B cell (primary cell): ENCODE data around the gene PJVK. TPM values are rescaled to one million over a fixed set of nuclear protein-coding genes. Genes with fewer than 3 reads are reported as not detected.
A peak's percentile ranks its signal among the peaks of the same experiment; 100 is the strongest.

ENCODE experiments used
- ATAC-seq: fragments of 200-7000 bp; cut with Tn5 transposase; one replicate; pipeline ENCODE4 v1.10.0; 2021; ENCODE audit warnings: low read depth, mild to moderate bottlenecking, moderate number of reproducible peaks, moderate library complexity
- CTCF ChIA-PET: fragments of 350-600 bp; sonication (Branson Sonifier 250); formaldehyde crosslinking; loops from one replicate; lab custom pipeline; 2021; ENCODE audit warnings: antibody characterized with exemption, inconsistent platforms; lab: Charles Lee
- POLR2A ChIA-PET: fragments of 350-600 bp; sonication (Branson Sonifier 250); formaldehyde crosslinking; loops from one replicate; lab custom pipeline; 2021; ENCODE audit warnings: antibody characterized with exemption; lab: Charles Lee
- DNase-seq: peaks from one replicate; pipeline ENCODE4 v3.0.0; 2013
- H2AFZ ChIP-seq: 2 replicates; pipeline ENCODE4 v1.6.1; 2012; ENCODE audit warnings: mild to moderate bottlenecking, low read depth, low read length; ENCODE audit not compliant: insufficient read depth, poor library complexity, severe bottlenecking
- H3K27ac ChIP-seq, 2 donors: 1 replicate in 1 of 2; 2 replicates in 1 of 2; pipeline ENCODE4 v1.5.1; 2012 to 2013; ENCODE audit warnings: low read length in 2 of 2, mild to moderate bottlenecking in 2 of 2, moderate library complexity in 1 of 2
- H3K27me3 ChIP-seq, 4 experiments: fragments of 200-600 bp in 1 of 4; sonication (generic) in 1 of 4; replicated peaks in 1 of 4; 1 replicate in 2 of 4; 2 replicates in 2 of 4; pipeline versions ENCODE4 v1.6.1 to v1.7.0; 2013 to 2016; ENCODE audit warnings: low read length in 3 of 4, mild to moderate bottlenecking in 2 of 4, mixed read lengths in 1 of 4, moderate library complexity in 1 of 4; ENCODE audit not compliant: insufficient read depth in 4 of 4, control insufficient read depth in 3 of 4; ENCODE audit errors: control extremely low read depth in 1 of 4
- H3K36me3 ChIP-seq, 2 experiments: replicated peaks in 1 of 2; 1 replicate in 1 of 2; 2 replicates in 1 of 2; pipeline versions ENCODE4 v1.6.1 to v1.7.1; 2013; ENCODE audit warnings: low read length in 1 of 2; ENCODE audit not compliant: insufficient read depth in 2 of 2, control insufficient read depth in 1 of 2; ENCODE audit errors: control extremely low read depth in 1 of 2, extremely low read depth in 1 of 2
- H3K4me1 ChIP-seq, 2 donors: fragments of 200-600 bp in 1 of 2; sonication (generic) in 1 of 2; 1 replicate in 1 of 2; 2 replicates in 1 of 2; pipeline versions ENCODE4 v1.5.1 to v1.6.1; 2013 to 2017; ENCODE audit warnings: low read length in 2 of 2; ENCODE audit not compliant: control insufficient read depth in 2 of 2, insufficient read depth in 2 of 2
- H3K4me2 ChIP-seq: replicated peaks from 2 replicates; pipeline ENCODE3; 2012; ENCODE audit warnings: mild to moderate bottlenecking, low read depth, low read length; ENCODE audit not compliant: poor library complexity, severe bottlenecking
- H3K4me3 ChIP-seq, 5 experiments: fragments of 200-600 bp in 1 of 5; sonication (generic) in 1 of 5; 1 replicate in 3 of 5; 2 replicates in 2 of 5; pipeline versions ENCODE4 v1.5.1 to v1.7.0; 2011 to 2016; ENCODE audit warnings: low read length in 4 of 5, mild to moderate bottlenecking in 4 of 5, low read depth in 2 of 5, control low read depth in 1 of 5, moderate library complexity in 1 of 5; ENCODE audit not compliant: insufficient read depth in 1 of 5; ENCODE audit errors: control extremely low read depth in 1 of 5, extremely low read depth in 1 of 5
- H3K79me2 ChIP-seq: fragments of 200-600 bp; sonication (generic); one replicate; pipeline ENCODE4 v1.6.0; 2016; ENCODE audit warnings: low read length; ENCODE audit not compliant: control insufficient read depth, insufficient read depth
- H3K9ac ChIP-seq: fragments of 200-600 bp; sonication (generic); 2 replicates; pipeline ENCODE4 v1.6.1; 2017; ENCODE audit warnings: mild to moderate bottlenecking, low read length, moderate library complexity
- H3K9me3 ChIP-seq, 3 donors: one replicate each; pipeline versions ENCODE4 v1.6.1 to v1.7.1; 2013; ENCODE audit warnings: low read length in 2 of 3; ENCODE audit not compliant: control insufficient read depth in 2 of 3, insufficient read depth in 1 of 3; ENCODE audit errors: control extremely low read depth in 1 of 3
- H4K20me1 ChIP-seq: 2 replicates; pipeline ENCODE4 v1.6.0; 2012; ENCODE audit warnings: mild to moderate bottlenecking, low read length; ENCODE audit not compliant: insufficient read depth, control insufficient read depth, poor library complexity, severe bottlenecking
- H3K27ac Mint-ChIP-seq: one replicate; pipeline ENCODE4 v1.8.0; 2021; ENCODE audit warnings: mixed read lengths
- H3K27me3 Mint-ChIP-seq: one replicate; pipeline ENCODE4 v1.8.0; 2021; ENCODE audit warnings: mixed read lengths
- H3K4me1 Mint-ChIP-seq: one replicate; pipeline ENCODE4 v1.8.0; 2021; ENCODE audit warnings: mixed read lengths
- H3K4me3 Mint-ChIP-seq: one replicate; pipeline ENCODE4 v1.8.0; 2021; ENCODE audit warnings: mixed read lengths
- H3K9me3 Mint-ChIP-seq: one replicate; pipeline ENCODE4 v1.8.0; 2022; ENCODE audit warnings: mixed read lengths; ENCODE audit not compliant: insufficient read depth
- CTCF ChIP-seq: fragments of 200-600 bp; IDR thresholded peaks from one replicate; pipeline ENCODE4 v1.8.0; 2022; ENCODE audit warnings: antibody characterized with exemption, mild to moderate bottlenecking
- EZH2 ChIP-seq: IDR thresholded peaks from 2 replicates; pipeline ENCODE4 v1.6.1; 2012; ENCODE audit warnings: borderline replicate concordance, low read depth, mild to moderate bottlenecking, moderate library complexity, low read length; ENCODE audit not compliant: insufficient read depth, poor library complexity, severe bottlenecking
- WGBS: methylation state at CpG from one replicate; pipeline ENCODE4 v1.1.5; 2013; ENCODE audit warnings: missing lambda C conversion rate; ENCODE audit not compliant: insufficient coverage; 5-methylcytosine and 5-hydroxymethylcytosine counted together
- intact Hi-C: fragments of 100-400 bp; cut with micrococcal nuclease; formaldehyde crosslinking; loops from one replicate; pipeline ENCODE4 v1.10.0; 2022
- polyA plus RNA-seq: library from polyadenylated mRNA; depleted of rRNA; stranded (reverse); fragments of >200 nt; gene quantifications from 2 replicates; pipeline ENCODE4 v1.2.3, GENCODE V29; 2012
- total RNA-seq, 2 donors: library from RNA; stranded (reverse); fragments of 120-200 nt in 1 of 2; gene quantifications; 1 replicate in 1 of 2; 2 replicates in 1 of 2; pipeline versions ENCODE4 v1.2.3 to v1.2.4, GENCODE V29; 2013 to 2022

Gene PJVK
- total and polyA plus RNA-seq, 2 donors (not counting 1 experiment from before 2014, with no cell fraction given), result 2.3 to 7.9 TPM

GRCh38 chr2:178477443-178478129 is 26.4 kb downstream of the PJVK start:
- H3K79me2 ChIP-seq, result peaks cover 20% of the 10 kb centered on the region
- POLR2A ChIA-PET, result no interaction called here
- H4K20me1 ChIP-seq, result peaks cover 15% of the 10 kb centered on the region
- H3K4me3 ChIP-seq, result peak overlapping the region; percentile 76 to 100 (median 98)
- Mint-ChIP-seq H3K4me1 (peaks cover 35% of the 10 kb centered on the region), H3K27me3 (no peaks in the 10 kb centered on the region), H3K9me3 (no peaks in the 10 kb centered on the region), H3K27ac (no peak overlapping the region), H3K4me3 (peak overlapping the region; percentile 98)
- H3K27me3 ChIP-seq, result no peaks in the 10 kb centered on the region
- H3K27ac ChIP-seq, result peak overlapping the region; percentile 86 to 90
- ATAC-seq (no peak), DNase-seq (no peak)
- H2AFZ ChIP-seq, result peak overlapping the region; percentile 93
- H3K4me1 ChIP-seq, result peaks cover 30 to 32% of the 10 kb centered on the region in 2 donors
- intact Hi-C loops, result loop anchor here (1.0 to 2.0 kb wide), 3 partner anchors 26 to 64 kb away; partner anchors contain the start of genes PJVK and PRKRA
- H3K9me3 ChIP-seq, result no peaks in the 10 kb centered on the region
- no peaks in the 10 kb centered on the region for H3K36me3 ChIP-seq
- TF ChIP-seq EZH2, result no peak
- no peak for TF ChIP-seq CTCF
- WGBS, result no CpG with 5 or more reads among the region's 3 CpGs
- peak overlapping the region; percentile 92 for H3K9ac ChIP-seq
- H3K4me2 ChIP-seq, result peak overlapping the region; percentile 94
- CTCF ChIA-PET, result no interaction called here

GRCh38 chr2:178478130-178478438 is 26.9 kb downstream of the PJVK start:
- 3% methylated on average over 8 of the region's 10 CpGs for WGBS
- Histone ChIP-seq H3K27ac (peak overlapping the region; percentile 86 to 90), H3K27me3 (no peaks in the 10 kb centered on the region), H2AFZ (peak overlapping the region; percentile 93), H3K4me1 (peaks cover 32 to 34% of the 10 kb centered on the region in 2 donors), H3K9ac (peak overlapping the region; percentile 92), H3K4me3 (peak overlapping the region; percentile 76 to 100 (median 98)), H3K79me2 (peaks cover 25% of the 10 kb centered on the region), H3K36me3 (no peaks in the 10 kb centered on the region), H4K20me1 (peaks cover 15% of the 10 kb centered on the region), H3K9me3 (no peaks in the 10 kb centered on the region), H3K4me2 (peak overlapping the region; percentile 94)
- Mint-ChIP-seq H3K4me3 (peak overlapping the region; percentile 98), H3K4me1 (peaks cover 40% of the 10 kb centered on the region), H3K27me3 (no peaks in the 10 kb centered on the region), H3K27ac (peak overlapping the region; percentile 97), H3K9me3 (no peaks in the 10 kb centered on the region)
- TF ChIP-seq CTCF, result no peak
- no peak for TF ChIP-seq EZH2
- POLR2A ChIA-PET, result no interaction called here
- intact Hi-C loops, result loop anchor here (1.0 to 2.0 kb wide), 3 partner anchors 27 to 65 kb away; partner anchors contain the start of genes PJVK and PRKRA
- ATAC-seq, result no peak
- CTCF ChIA-PET, result no interaction called here
- DNase-seq, result no peak
